MV-4-11 (cell line): ENCODE measurements around the gene TULP1.

ENCODE experiments used
- DNase-seq: peaks from one replicate; lab custom pipeline; 2025; lab: John Stamatoyannopoulos, UW

TULP1 gene

DNA sequence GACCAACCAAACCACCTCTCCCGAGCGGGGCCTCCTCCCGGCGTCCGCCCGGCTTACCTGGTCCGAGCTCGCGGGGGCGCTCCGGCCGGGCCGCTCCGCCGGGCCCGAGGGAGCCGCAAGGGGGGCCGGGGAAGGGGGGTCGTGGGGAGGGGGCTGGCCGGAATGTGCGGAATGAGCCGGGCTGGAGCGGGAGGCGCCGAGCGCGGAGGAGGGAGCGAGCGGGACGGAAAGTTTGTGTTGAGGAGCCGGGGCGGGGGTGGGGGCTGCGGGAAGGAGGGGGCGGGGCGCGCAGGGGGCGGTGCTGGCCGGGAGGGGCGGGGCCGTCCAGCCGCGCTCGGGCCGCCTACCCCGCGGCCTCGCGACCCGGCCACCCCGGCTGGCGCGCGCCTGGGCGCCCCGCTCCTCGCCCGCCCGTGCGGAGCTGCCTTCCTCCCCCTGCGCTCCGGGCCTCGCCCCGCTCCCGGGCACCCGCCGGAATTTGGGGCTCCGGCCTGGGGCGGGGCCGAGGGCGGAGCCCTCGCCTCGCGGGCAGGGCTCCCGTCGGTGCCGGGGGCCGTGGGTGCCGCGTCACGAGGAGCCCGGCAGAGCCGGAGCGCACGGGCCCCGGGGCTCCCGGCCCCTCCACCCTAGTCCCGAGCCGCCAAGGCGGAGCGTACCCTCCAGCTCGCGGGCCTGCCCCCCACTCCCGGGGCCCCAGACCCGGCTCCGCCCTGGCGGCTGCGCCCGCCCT, 15.7 kb downstream of the TULP1 start, which contains the start of gene TEAD3:
Gene TEAD3, minus strand, starts transcription at position 239 of the 730 bp plus-strand sequence.
- DNase-seq: peak; percentile 47

DNA sequence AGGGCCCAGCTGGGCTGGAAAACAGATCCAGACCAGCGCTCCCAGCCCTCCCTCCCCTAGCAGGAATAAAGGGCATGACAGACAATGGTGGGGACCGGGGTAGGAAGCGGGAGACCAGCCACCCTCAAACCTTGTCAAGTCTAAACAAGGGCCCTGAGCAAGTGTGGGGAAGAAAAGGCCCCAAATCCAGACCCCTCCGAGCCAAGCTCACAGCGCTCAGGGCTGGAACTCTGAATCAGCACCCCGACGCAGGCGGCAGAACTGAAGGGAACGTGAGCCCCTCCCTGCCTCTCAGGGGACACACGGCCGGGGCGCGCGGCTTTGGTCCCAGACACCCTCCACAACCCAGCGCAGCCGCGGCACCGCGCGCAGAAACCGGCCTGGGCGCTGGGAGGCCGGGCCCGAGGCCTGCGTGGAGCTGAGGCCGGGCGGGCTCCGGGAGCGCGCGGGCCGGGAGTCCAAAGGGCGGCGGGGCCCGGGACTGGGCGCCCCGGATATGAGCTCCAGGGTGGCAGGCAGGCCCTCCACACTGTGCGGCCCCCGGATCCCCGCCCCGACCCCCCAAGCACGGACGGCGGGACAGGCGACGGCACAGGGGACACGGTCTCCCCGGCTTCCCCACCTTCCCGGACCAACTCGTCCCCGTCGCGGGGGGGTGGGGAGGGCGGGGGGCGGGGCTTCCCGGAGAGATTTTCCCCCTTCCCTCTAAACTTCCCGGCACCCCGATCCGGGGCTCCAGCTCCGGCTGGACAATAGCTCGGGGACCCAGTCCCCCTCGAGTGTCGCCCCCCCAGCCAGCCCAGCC, 16.5 kb downstream of the TULP1 start:
- DNase-seq: no peak

DNA sequence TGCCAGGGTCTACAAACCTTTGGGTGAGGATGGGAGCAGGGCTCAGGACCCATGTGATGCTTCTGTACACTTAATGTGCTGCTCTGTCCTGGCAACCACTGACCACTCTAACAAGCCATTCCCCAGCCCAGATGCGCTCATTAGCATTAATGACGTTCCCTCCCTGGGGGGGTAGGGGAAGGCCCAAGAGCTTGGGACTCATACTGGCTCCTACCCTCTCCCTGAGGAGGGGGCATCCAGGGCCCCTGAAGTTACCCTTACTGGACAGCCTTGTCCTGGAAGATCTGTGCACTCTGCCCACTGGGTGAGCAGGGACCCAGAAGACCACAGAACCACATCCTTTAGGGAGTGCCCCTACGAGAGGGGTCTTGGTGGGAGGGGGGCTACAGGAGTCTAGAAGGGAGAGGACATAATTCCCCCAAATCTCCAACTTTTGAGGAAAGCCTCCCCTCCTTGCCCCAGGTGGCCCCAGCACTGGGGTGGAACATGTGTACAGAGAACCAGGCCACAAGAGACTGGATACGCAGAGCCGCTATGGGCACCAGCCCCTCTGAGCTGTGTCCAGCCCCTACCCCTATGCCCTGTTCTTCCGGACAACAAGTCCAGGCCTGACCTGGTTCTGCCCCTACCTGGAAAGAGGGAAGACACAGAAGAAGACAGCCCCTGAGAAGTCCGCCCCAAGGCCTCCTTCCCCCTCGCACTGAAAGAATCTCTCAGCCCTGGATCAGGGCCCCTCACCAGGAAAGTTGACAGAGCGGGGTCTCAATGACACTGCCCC, 17.2 kb downstream of the TULP1 start:
- no peak for DNase-seq

DNA sequence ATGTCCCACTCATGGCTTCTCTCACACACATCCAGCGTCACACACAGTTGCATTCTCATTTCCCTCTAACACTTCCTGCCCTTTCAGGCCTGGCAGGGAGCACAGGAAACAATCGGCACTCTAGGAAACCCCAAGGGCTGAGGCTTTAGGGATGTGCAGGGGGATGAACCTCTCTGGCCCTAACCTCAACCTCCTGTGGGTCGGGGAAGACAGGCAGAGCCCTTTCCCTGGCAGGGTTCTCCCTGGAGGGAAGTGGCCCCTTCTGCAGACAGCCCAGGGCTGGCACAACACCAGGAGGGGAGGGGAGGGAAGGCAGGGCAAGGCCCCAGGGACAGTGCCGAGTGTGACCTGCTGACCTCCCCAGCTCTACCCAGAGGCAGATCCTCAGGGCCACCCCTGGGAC, 18.5 kb downstream of the TULP1 start:
- peak; percentile 96 for DNase-seq

DNA sequence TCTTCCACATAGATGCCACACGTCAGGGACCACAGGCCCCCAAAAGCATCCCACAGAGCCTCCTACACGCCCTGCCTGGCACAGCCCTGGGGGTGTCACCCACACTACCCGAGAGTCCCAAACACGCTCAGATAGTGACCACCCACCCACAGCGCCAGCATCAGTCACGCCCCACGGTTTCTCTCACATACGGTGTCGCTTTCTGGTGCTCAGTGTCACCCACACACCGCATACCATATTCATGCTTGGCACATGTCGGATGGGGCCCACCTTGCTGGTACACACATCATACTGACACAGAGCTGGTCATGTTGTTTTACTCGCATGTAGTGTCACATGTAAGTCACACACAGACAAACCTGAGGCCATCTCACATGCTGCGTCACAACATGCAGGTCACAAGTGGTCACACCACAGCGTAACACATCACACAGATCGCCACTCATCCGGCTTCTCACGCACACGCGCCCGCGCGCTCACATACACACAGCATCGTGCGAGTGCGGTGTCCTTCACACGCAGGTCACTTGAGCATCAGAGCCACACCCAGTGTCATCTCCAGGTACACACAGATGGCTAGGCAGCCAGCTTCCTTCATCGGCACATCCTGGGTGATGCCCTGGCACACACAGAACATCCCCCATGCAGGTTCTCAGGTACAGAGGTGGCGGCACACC, 19.3 kb downstream of the TULP1 start:
- no peak for DNase-seq

DNA sequence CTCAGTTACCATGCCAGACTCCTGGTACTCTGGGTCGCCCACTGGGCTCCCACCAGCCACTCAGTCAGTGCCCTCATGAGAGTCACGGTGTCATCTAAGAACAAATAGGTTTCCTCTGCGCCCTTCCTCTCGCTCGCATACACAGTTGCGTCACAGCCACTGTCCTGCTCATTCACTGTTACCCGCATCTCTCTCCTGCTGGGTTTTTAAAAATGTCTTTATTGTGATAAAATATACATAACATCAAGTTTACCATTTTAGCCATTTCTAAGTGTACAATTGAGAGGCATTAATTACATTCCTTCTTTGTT, 19.8 kb downstream of the TULP1 start:
- peak; percentile 36 for DNase-seq

DNA sequence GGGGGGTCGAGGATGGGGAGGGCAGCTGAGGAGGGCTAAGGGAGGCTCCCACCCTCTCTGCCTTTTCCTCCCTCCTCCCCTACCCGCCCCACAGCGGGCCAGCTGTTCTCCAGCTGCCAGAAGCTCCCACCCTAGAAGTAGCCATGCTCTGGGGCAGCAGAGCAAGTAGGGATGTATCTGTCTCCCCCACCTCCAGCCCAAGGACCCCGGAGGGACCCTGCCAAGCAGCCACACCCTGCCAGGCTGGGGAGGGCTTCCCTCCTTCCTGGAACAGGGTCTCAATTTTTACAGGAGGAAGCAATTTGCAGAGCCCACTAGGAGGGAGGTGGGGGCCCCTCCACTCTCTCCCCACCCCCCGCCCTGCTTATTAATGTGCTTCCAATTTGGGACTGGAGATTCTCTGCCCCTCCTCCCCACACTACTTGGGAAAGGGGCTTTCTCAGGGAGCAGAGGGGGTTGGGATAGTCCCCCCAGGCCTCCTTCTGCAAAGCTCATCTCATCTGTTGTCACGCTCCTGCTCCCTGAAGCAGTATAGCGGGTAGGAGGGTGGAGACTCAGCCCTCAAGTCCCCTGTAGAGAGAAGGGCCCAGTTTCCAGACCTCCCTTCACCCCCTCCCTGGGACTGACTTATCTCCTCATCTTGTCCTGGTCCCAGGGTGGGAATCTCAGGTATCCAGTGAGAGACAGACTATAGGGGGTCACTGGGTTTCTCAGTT, 20.3 kb downstream of the TULP1 start:
- no peak for DNase-seq

DNA sequence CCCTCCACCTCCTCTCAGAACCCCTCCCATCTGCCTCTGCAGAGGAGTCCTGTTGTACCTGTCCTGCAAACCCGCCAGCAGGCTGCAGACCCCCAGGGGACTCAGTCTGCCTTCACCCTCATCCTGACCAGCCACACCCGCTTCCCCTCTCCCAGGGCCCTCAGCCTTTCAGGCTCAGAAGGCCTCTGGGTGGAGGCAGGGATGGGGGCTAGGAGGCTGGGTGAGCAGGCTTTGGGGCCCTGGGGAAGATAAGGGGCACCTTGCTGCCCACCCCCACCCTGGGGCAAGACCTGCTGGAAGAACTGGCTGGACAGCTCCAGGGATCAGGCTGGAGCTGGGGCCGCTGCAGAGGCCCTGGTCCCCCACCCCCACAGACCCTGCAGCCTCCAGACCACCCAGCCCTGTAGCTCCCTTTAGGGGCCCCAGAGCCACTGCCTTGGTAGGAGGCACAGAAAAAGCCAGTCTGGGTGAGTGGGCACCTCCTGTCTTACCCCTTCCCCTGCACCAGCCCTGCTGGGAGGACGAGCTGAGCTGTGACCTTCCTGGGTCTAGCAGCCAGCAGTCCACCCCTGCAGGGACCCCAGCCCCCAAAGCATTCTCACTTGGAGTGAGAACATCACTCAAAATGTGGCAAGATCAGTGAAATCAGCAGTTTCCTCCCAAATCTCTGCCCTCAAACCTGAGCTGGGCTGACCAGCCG, 21.0 kb downstream of the TULP1 start:
- no peak for DNase-seq

DNA sequence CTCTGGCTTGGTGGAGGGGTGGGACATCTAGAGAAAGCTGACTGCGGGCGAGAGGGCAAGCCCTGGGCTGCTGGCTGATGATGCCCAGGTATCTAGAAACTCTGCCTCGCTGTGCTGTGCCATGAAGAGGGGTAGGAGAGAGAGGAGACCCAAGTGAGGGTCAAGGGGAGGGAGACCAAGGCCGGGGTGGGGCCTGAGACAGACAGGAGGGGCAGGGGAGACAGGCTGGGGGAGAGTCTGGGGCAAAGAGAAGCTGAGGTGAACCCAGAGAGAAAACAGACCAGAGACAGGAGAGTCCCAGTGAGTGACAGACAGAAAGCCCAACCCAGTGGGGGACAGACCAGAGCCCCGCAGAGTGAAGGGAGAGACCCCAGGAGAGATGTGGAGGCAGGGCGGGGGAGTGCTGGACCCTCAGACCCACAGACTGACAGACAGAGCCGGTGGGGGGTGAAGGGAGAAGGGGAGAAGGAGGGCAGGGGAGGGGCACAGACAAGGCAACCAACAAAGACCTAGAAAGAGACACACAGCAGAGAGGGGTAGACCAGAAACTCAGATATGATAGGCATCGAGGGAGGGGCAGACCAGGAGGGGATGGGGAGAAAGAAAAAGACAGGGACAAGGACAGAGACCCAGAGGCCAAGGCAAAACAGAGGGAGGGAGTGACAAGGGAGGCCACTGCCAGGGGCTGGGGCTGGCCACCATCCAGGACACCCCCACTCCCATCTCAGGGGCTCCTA, 21.7 kb downstream of the TULP1 start:
- DNase-seq: no peak

DNA sequence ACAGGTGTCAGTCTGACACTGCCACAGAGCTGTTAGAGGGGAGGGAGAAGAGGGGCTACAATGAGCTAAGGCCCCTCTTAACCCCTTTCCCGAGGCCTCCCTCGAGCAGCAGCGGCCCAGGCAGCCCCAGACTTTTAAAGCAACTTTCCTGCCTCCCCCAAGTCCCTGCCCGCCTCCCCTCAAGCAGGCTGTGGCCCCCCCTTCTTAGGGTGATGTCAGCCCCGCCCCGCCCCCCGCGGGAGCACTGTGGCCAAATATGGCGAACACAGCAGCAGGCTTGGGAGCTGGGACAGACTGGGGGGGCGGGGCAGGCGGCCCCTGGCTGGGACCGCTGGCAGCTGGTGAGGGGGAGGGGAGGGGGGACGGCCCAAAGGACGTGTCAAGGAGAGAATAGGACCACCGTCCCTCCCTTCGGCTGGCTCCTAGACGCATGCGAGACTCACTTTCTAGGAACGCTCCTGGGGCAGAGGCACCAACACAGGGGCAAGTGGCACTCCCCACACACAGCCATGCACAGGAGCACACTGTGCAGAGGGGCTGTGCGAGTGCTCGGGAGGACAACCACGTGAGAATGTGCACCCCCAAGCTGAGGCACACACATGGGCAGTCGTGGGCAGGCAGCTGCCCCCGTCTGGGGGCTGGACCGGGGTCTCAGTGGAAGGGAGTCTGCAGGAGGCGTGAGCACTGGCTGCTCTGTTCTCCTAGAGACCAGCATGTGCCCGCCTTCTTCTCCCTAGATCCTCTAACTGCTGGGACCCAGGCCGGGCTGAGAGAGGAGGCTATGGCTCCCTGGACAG, 22.5 kb downstream of the TULP1 start:
- no peak for DNase-seq

DNA sequence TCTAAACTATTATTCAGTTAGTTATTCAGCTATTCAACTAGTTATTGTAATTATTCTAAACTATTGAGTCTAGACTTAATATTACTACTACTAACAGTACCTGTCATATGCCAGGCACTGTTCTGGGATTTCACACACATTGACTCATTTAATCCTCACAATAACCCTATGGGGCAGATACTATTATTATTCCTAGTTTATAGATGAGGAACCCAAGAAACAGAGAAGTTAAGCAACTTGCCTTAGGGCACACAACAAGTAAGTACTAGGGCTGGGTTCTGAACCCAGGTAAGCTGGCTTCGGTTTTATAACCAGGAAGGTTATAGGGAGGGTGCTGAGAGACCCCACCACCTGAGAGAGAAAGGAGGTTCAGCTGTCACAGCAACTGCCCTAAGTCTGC, 23.6 kb downstream of the TULP1 start:
- DNase-seq: no peak

DNA sequence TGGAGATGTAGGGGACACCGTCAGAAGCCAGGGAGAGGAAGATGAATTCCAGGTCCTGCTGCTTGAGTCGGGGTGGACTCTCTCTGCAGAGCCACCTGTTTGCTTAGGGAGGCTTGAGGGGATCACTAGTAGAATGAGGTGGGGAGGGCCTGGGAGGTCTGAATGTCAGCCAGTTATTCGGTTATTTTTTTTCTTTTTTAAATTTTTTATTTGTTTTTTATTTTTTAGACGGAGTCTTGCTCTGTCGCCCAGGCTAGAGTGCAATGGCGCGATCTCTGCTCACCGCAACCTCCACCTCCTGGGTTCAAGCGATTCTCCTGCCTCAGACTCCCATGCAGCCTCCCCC, 24.2 kb downstream of the TULP1 start:
- no peak for DNase-seq

DNA sequence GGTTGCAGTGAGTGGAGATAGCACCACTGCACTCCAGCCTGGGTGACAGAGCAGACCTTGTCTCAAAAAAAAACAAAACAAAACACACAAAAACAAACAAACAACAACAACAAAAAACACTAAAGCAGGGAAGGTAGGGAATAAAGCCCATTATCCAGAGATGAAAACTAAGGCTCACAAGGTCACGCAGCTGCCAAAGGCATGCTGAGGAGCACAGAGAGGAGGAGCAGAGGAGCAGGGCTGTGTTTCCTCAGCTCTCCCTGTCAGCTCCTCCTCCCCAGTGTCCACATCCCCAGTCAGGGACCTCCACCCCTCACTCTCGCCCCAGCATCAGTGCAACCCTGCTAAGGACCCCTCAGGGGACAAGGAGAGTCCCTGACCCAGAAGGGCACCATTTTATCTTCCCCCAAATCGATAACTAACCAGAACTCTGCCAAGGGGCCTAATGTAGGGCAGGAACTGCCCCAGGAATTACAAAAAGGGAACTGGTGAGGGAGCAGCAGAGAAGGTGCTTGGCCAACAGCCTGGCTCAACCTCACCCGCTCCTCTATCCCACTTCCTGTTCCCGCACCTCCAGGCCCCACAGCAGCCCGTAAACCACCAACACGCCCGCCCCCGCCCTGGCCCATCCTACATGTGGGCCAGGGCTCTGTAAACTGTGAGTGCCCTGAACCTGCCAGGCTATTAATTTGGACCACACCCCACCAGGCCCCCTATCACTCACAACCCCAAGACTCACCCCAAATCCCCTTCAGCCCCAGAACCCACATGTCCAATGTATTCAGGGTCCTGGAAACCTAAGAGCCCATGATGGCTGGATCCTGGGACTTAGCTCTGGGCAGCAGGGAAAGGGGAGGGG, 24.8 kb downstream of the TULP1 start:
- peak; percentile 94 for DNase-seq

DNA sequence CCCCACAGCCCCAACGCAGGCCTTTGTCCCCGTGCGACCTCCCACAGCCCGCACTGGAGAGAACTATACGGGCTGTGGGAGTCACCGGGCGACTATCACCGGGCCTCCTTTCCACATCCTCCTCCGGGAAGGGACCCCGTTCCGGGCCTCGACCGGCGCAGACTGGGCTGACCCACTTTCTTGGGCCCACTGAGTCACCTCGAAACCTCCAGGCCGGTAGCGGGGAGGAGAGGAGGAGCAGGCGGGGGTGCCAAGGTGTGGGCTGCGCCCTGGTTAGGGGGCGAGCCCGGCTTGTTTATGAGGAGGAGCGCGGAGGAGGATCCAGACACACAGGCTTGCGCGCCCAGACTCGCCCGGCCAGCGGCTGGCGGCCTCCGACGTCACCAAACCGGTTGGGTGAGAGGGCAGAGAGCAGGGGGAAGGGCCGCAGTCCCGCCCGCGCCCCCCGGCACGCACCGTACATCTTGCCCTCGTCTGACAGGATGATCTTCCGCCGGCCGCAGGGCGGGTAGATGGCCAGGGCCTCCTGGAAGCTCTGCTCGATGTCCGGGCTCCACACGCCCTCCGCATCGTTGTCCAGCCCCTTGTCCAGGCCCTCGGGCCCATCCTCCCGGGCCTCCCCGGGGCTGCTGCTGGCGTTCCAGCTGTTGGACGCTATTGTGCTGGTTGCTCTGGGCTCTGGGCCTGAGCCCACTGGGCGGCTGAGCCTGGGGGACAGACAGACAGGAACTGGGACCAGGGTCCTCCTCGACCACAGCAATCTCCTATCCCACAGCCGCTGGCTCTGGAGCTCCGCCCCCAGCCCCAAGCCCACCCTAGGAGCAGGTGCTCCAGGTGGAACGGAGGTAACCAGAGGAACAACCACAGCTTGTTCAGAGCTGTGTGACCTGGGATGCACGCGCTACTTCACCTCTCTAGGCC, 26.4 kb downstream of the TULP1 start:
- DNase-seq: no peak

DNA sequence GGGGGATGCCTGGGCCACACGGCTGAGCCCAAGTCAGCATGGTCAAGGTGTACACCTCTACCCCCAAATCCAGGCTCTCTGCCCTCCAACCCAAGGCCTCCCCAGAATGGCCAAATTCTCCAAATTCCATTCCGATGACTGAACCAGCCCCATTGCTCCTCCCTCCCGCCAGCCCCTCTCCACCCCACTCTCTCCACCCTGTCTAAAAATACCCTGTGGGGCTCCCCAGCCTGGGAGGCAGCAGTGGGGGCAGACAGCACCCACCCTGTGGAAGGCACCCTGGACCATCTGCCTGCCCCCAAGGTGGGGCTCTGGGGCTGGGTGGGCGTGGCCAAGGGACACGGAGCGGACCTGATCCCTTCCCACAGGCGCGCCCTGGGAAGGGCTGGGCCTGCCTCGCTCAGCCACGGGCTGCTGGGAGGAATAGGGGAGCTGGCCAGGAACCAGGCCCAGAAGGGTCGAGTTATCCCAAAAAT, 27.3 kb downstream of the TULP1 start:
- no peak for DNase-seq

DNA sequence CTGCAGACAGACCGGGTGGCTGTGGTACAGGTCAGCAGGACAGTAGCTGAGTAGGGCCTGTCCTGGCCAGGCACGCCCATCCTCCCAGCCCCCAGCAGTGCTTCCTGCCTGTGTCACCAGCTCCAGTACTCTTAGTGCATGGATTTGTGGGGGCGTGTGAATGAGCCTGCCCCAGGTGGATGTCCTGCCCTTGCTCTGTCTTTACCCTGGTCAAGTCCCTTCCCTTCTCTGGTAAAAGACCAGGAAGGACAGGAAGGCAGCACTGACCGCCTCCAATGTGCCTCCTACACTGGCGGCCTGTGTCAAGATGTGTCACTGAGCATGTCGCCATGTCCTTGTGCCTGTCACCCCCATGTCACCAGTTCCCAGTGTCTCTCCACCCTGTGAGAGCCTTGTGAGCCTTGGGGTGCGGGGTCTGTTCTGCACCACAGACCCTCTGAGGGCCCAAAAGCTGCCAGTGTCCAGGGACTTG, 27.7 kb downstream of the TULP1 start:
- no peak for DNase-seq
